Colonic mucosa (tissue), 4 donors: Measurements from ENCODE around the gene GTPBP4. TPM values are rescaled to one million over a fixed set of nuclear protein-coding genes. Genes with fewer than 3 reads are reported as not detected.
"Not testable (repeated sequence)": the region's sequence is repeated elsewhere in the genome, so short reads cannot be mapped to it uniquely, and the experiment has no call there.

Experiments
- DNase-seq: peaks from one replicate; pipeline ENCODE4 v3.0.0-alpha.2; 2020
- H3K27ac ChIP-seq: fragments of 200-600 bp; one replicate; pipeline ENCODE4 v1.8.0; 2021
- H3K27me3 ChIP-seq: fragments of 200-600 bp; one replicate; pipeline ENCODE4 v1.8.0; 2021
- H3K36me3 ChIP-seq: fragments of 200-600 bp; one replicate; pipeline ENCODE4 v1.8.0; 2021
- H3K4me1 ChIP-seq: fragments of 200-600 bp; one replicate; pipeline ENCODE4 v1.8.0; 2021; ENCODE audit warnings: mild to moderate bottlenecking
- H3K4me3 ChIP-seq: fragments of 200-600 bp; one replicate; pipeline ENCODE4 v1.8.0; 2021
- H3K9ac ChIP-seq, 2 donors: one replicate each; pipeline ENCODE4 v1.7.0; 2013; ENCODE audit warnings: control low read depth in 2 of 2, low read depth in 2 of 2, low read length in 2 of 2
- H3K9me3 ChIP-seq: fragments of 200-600 bp; one replicate; pipeline ENCODE4 v1.8.0; 2021
- intact Hi-C: fragments of 100-400 bp; cut with DNase I; formaldehyde crosslinking; loops from one replicate; pipeline ENCODE4 v1.14.1; 2022
- total RNA-seq, 2 donors: library from RNA; stranded (reverse); fragmentation: NEBNext Ultra II Directional in 1 of 2; extraction: Animal tissue kit (Norgen Biotek cat#: 25700) in 1 of 2; gene quantifications; one replicate each; pipeline ENCODE4 v1.2.1, GENCODE V29; 2021
- TF ChIP-seq, protein P1 (sequence below): fragments of 200-600 bp; IDR thresholded peaks from one replicate; pipeline ENCODE4 v1.8.0; 2022; ENCODE audit warnings: antibody characterized with exemption, mild to moderate bottlenecking
- donor health status: healthy.
- donor health status: DM: no; HTN: no; CAD: no.
- donor health status: DM: no; HTN: no; CAD: no.

The GTPBP4 gene
- total RNA-seq, 2 donors from 2014 or later, result 22.4 to 43.6 TPM

GRCh38 chr10:1061930-1062774 lies 73.9 kb downstream of the GTPBP4 start:
- Histone ChIP-seq H3K36me3 (no peaks in the 10 kb centered on the region), H3K9ac (no peak overlapping the region), H3K27ac (no peak overlapping the region), H3K4me1 (peaks cover 8% of the 10 kb centered on the region), H3K9me3 (no peaks in the 10 kb centered on the region), H3K4me3 (no peak overlapping the region), H3K27me3 (no peaks in the 10 kb centered on the region)
- intact Hi-C loops, result no loop called here
- DNase-seq, result no peak
- TF ChIP-seq, protein P1, sequence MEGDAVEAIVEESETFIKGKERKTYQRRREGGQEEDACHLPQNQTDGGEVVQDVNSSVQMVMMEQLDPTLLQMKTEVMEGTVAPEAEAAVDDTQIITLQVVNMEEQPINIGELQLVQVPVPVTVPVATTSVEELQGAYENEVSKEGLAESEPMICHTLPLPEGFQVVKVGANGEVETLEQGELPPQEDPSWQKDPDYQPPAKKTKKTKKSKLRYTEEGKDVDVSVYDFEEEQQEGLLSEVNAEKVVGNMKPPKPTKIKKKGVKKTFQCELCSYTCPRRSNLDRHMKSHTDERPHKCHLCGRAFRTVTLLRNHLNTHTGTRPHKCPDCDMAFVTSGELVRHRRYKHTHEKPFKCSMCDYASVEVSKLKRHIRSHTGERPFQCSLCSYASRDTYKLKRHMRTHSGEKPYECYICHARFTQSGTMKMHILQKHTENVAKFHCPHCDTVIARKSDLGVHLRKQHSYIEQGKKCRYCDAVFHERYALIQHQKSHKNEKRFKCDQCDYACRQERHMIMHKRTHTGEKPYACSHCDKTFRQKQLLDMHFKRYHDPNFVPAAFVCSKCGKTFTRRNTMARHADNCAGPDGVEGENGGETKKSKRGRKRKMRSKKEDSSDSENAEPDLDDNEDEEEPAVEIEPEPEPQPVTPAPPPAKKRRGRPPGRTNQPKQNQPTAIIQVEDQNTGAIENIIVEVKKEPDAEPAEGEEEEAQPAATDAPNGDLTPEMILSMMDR, result no peak

- no peak overlapping the region for H3K4me3 ChIP-seq
- intact Hi-C loops, result no loop called here
- TF ChIP-seq, protein P1, result no peak
- no peaks in the 10 kb centered on the region for H3K27me3 ChIP-seq
- H3K36me3 ChIP-seq, result no peaks in the 10 kb centered on the region
- no peaks in the 10 kb centered on the region for H3K9me3 ChIP-seq
- H3K9ac ChIP-seq, result no peak overlapping the region
- H3K27ac ChIP-seq, result no peak overlapping the region
- H3K4me1 ChIP-seq, result no peaks in the 10 kb centered on the region
- no peak for DNase-seq
Measured at GRCh38 chr10:1063232-1063865, 75.1 kb downstream of the GTPBP4 start.

DNA sequence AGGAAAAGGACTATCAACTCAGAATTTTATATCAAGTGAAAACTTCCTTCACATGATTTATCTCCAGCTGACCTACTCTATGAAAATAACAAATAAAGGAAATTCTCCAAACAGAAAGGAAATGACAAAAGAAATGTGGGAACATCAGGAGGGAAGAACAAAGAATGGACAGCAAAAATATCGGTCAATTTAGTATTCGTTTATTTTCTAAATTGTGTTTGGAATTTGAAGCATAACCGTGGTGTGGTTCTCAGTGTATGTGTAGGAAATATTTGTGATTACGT lies 76.7 kb downstream of the GTPBP4 start:
- H3K9ac ChIP-seq, result no peak overlapping the region
- no peak for DNase-seq

GRCh38 chr10:1066734-1067133 lies 78.5 kb downstream of the GTPBP4 start:
- H3K9ac ChIP-seq, H3K27me3 ChIP-seq, H3K36me3 ChIP-seq, H3K27ac ChIP-seq, DNase-seq, H3K9me3 ChIP-seq, H3K4me3 ChIP-seq, H3K4me1 ChIP-seq, intact Hi-C loops: not testable (repeated sequence)

More for the DNA sequence above, 76.7 kb downstream of the GTPBP4 start:
- intact Hi-C loops, result no loop called here
- H3K27ac ChIP-seq, result no peak overlapping the region
- no peaks in the 10 kb centered on the region for H3K9me3 ChIP-seq
- H3K4me1 ChIP-seq, result no peaks in the 10 kb centered on the region
- TF ChIP-seq, protein P1, result no peak
- no peaks in the 10 kb centered on the region for H3K36me3 ChIP-seq
- H3K4me3 ChIP-seq, result no peak overlapping the region
- no peaks in the 10 kb centered on the region for H3K27me3 ChIP-seq

DNA sequence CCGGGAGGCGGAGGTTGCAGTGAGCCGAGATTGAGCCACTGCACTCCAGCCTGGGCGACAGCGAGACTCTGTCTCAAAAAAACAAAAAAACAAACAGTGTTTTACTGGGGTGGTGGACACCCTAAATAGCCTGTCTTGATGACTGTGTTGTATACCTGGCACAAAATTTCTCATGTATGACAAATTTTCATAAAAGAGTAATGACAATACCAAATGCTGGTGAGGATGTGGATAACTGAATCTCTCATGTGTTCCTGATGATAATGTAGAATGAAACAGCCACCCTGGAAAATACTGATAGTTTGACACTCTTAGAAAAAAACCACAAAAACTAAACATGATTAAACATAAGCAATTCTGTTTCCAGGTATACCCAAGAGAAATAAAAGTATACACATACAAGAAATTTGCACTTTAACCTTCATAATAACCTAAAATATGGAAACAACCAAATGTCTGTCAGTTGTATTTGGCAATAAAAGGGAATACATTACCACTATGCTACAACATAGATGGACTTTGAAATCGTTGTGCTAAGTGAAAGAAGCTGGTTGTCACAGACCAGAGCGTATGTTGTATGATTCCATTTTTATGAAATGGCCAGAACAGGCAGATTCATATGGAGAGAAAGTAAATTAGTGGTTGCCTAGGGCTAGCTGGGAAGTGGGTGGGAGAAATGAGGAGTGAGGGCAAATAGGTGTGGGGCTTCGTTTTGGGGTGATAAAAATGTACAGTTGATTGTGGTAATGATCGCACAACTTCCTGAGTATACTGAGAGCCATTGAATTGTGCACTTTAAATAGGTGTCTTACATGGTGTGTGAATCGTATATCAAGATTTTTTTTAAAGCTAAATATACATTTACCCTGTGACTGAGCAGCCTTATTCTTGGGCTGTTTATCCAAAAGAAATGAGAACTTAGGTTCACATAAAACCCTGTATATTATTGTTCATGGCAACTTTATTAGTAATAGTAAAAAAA lies 80.4 kb downstream of the GTPBP4 start:
- H3K9me3 ChIP-seq, result no peaks in the 10 kb centered on the region
- no peaks in the 10 kb centered on the region for H3K4me1 ChIP-seq
- TF ChIP-seq, protein P1, result no peak
- H3K36me3 ChIP-seq, result peaks cover 3% of the 10 kb centered on the region
- H3K27ac ChIP-seq, result peak overlapping the region; percentile 13
- no peak for DNase-seq
- intact Hi-C loops, result no loop called here
- H3K27me3 ChIP-seq, result no peaks in the 10 kb centered on the region
- H3K9ac ChIP-seq, result no peak overlapping the region
- H3K4me3 ChIP-seq, result no peak overlapping the region

Other genes with a start within 250 kb of the GTPBP4 start
- 100 to 1,000 TPM; 129 to 136 TPM for gene LARP4B, start 56.7 kb upstream of the GTPBP4 start, total RNA-seq
- not detected for gene IDI2, start 37.4 kb downstream of the GTPBP4 start, total RNA-seq
- 100 to 1,000 TPM in 1 of 2 donors, 10 to 100 TPM in 1; 41.3 to 142 TPM for gene IDI1, start 60.7 kb downstream of the GTPBP4 start, total RNA-seq
- gene WDR37, start 68.0 kb downstream of the GTPBP4 start, total RNA-seq, result 10 to 100 TPM; 18.6 to 18.7 TPM